ENCODE results near the gene GPR37. TPM values are rescaled to one million over a fixed set of nuclear protein-coding genes. Genes with fewer than 3 reads are reported as not detected.

GPR37 gene
- total RNA-seq, 2 experiments from 2014 or later: not detected

DNA sequence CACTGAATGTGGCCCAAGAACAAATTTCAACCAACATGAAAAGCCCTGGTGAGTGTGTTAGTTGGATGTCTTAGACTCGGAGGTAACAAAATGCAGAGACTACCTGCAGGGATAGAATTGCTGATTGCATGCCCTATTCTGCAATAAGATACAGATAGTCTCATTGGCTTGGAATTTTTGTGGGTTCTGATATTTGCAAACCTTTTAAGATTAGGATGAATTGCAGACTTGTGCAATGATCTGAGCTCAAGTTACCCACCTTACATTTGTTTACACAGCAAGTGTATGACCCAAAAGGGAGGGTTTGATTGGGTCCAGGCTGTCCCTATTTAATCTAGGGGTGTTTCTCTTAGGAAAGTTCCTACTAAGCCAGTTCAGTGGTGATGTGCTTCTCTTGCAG is 45.4 kb downstream of the GPR37 start:
- H3K27ac Mint-ChIP-seq: no peak overlapping the region
- intact Hi-C loops (cut with DNase I, micrococcal nuclease): no loop called here
- peaks cover 2% of the 10 kb centered on the region for H3K27me3 Mint-ChIP-seq
- ATAC-seq (no peak), DNase-seq (no peak)
- H3K4me3 Mint-ChIP-seq: no peak overlapping the region
- no peaks in the 10 kb centered on the region for H3K4me1 Mint-ChIP-seq
- ChIA-PET CTCF (no interaction called here), POLR2A (no interaction called here)
- no peaks in the 10 kb centered on the region for H3K36me3 Mint-ChIP-seq (ENCODE audit: low read depth)
- H3K9me3 Mint-ChIP-seq (ENCODE audit: low read depth): peaks cover 1% of the 10 kb centered on the region

- no peak overlapping the region for H3K4me3 Mint-ChIP-seq
- H3K27me3 Mint-ChIP-seq: no peaks in the 10 kb centered on the region
- ATAC-seq (no peak), DNase-seq (no peak)
- no peaks in the 10 kb centered on the region for H3K4me1 Mint-ChIP-seq
- intact Hi-C loops (cut with DNase I, micrococcal nuclease): no loop called here
- H3K9me3 Mint-ChIP-seq (ENCODE audit: low read depth): peaks cover 1% of the 10 kb centered on the region
- ChIA-PET POLR2A (no interaction called here), CTCF (no interaction called here)
- H3K27ac Mint-ChIP-seq: no peak overlapping the region
- H3K36me3 Mint-ChIP-seq (ENCODE audit: low read depth): no peaks in the 10 kb centered on the region
Observed at GRCh38 chr7:124718032-124718766, 47.4 kb downstream of the GPR37 start.

DNA sequence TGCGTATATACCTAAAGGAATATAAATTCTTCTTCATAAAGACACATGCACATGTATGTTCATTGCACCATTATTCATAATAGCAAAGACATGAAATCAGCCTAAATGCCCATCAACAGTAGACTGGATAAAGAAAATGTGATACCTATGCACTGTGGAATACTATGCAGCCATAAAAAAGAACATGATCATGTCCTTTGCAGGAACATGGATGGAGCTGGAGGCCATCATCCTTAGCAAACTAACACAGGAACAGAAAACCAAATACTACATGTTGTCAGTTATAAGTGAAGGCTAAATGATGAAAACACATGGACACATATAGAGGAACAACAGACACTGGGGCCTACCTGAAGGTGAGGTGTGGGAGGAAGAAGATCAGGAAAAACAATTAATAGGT is 48.7 kb downstream of the GPR37 start:
- DNase-seq: no peak
- peaks cover 1% of the 10 kb centered on the region for H3K9me3 Mint-ChIP-seq (ENCODE audit: low read depth)
- intact Hi-C loops (cut with DNase I, micrococcal nuclease): no loop called here
- H3K4me3 Mint-ChIP-seq: no peak overlapping the region
- H3K4me1 Mint-ChIP-seq: no peaks in the 10 kb centered on the region
- no peak for ATAC-seq
- POLR2A ChIA-PET: no interaction called here
- CTCF ChIA-PET: no interaction called here
- no peaks in the 10 kb centered on the region for H3K36me3 Mint-ChIP-seq (ENCODE audit: low read depth)
- H3K27me3 Mint-ChIP-seq: no peaks in the 10 kb centered on the region
- H3K27ac Mint-ChIP-seq: no peak overlapping the region

- Mint-ChIP-seq H3K9me3 (ENCODE audit: low read depth) (peaks cover 14% of the 10 kb centered on the region), H3K27me3 (no peaks in the 10 kb centered on the region), H3K36me3 (ENCODE audit: low read depth) (no peaks in the 10 kb centered on the region), H3K27ac (no peak overlapping the region), H3K4me3 (no peak overlapping the region), H3K4me1 (no peaks in the 10 kb centered on the region)
- POLR2A ChIA-PET: no interaction called here
- DNase-seq: no peak
- intact Hi-C loops (cut with DNase I, micrococcal nuclease): no loop called here
- ATAC-seq: no peak
- CTCF ChIA-PET: interaction anchor here (0.7 kb wide), 1 partner anchor 703 kb away, joined by 3 read pairs; no protein-coding TSS in a partner anchor
Observed at GRCh38 chr7:124713086-124713485, 52.5 kb downstream of the GPR37 start.

DNA sequence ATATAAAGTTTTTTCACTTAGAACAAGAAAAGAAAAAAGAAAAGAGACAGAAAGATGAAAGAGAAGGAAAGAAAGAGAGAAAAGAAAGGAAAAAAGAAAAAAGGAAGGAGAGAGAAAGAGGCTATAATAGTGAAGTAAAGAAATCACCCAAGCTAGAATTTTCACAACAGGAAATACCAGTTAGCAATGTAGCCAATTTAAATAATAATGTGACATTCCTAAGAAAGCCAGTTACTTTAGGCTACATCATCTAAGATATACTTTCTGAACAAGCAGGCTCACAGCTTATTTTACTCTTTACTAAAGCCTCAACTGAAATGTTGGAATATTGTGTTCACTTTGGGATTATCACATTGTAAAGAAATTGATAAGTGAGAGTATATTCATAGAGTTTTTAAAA is 53.6 kb downstream of the GPR37 start:
- DNase-seq: no peak
- Mint-ChIP-seq H3K4me1 (no peaks in the 10 kb centered on the region), H3K27ac (no peak overlapping the region), H3K4me3 (no peak overlapping the region), H3K36me3 (ENCODE audit: low read depth) (no peaks in the 10 kb centered on the region), H3K27me3 (no peaks in the 10 kb centered on the region), H3K9me3 (ENCODE audit: low read depth) (peaks cover 23% of the 10 kb centered on the region)
- no peak for ATAC-seq
- CTCF ChIA-PET: no interaction called here
- intact Hi-C loops (cut with DNase I, micrococcal nuclease): no loop called here
- POLR2A ChIA-PET: no interaction called here

DNA sequence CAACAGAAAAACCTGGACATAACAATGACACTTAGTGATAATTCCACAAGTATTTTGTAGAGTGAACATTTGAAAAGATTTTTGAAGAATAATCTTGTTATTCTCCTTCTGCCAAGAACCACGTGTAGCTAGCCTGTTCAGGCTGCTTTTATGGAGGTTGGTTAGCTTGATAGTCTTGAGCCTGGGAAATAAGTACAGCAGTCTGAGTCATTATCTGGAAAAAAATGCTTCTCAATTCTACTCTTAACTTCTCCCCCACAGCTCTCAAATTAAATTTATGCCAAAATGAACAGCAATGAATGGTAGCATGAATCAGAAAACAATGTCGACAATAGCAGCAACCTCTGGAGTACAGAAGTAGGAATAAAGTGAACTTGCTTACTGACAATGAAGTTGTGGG is 63.2 kb downstream of the GPR37 start:
- ATAC-seq (no peak), DNase-seq (no peak)
- Mint-ChIP-seq H3K4me3 (no peak overlapping the region), H3K36me3 (ENCODE audit: low read depth) (no peaks in the 10 kb centered on the region), H3K27me3 (no peaks in the 10 kb centered on the region), H3K9me3 (ENCODE audit: low read depth) (peaks cover 4% of the 10 kb centered on the region), H3K27ac (no peak overlapping the region), H3K4me1 (no peaks in the 10 kb centered on the region)
- intact Hi-C loops (cut with DNase I, micrococcal nuclease): no loop called here
- POLR2A ChIA-PET: no interaction called here
- CTCF ChIA-PET: no interaction called here

DNA sequence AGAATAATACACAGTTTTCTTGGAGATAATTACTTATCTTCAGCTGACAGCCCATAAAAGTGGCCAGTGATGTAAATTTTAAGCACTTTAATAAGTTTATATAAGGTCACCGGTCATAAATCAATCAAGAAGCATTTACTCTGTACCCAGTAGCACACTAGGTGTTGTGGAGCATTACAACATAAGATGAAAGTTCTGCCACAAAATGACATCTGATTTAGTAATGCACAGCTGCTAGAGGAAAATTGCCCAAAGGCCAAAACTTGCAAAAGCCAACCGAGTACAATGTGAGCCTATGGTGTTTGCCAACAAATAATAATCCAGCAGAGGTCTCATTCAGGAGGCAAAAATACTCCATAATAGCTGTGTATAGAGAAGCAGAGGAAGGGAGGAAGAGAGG is 63.6 kb downstream of the GPR37 start:
- ChIA-PET CTCF (no interaction called here), POLR2A (no interaction called here)
- H3K27ac Mint-ChIP-seq: no peak overlapping the region
- no peaks in the 10 kb centered on the region for H3K27me3 Mint-ChIP-seq
- no peak overlapping the region for H3K4me3 Mint-ChIP-seq
- H3K9me3 Mint-ChIP-seq (ENCODE audit: low read depth): no peaks in the 10 kb centered on the region
- no peak for ATAC-seq
- no peaks in the 10 kb centered on the region for H3K4me1 Mint-ChIP-seq
- intact Hi-C loops (cut with DNase I, micrococcal nuclease): no loop called here
- H3K36me3 Mint-ChIP-seq (ENCODE audit: low read depth): no peaks in the 10 kb centered on the region
- DNase-seq: no peak

GRCh38 chr7:124700655-124701054 is 64.9 kb downstream of the GPR37 start:
- no peak overlapping the region for H3K4me3 Mint-ChIP-seq
- no peaks in the 10 kb centered on the region for H3K27me3 Mint-ChIP-seq
- no peak overlapping the region for H3K27ac Mint-ChIP-seq
- H3K36me3 Mint-ChIP-seq (ENCODE audit: low read depth): no peaks in the 10 kb centered on the region
- CTCF ChIA-PET: no interaction called here
- ATAC-seq: no peak
- intact Hi-C loops (cut with DNase I, micrococcal nuclease): no loop called here
- POLR2A ChIA-PET: no interaction called here
- no peak for DNase-seq
- no peaks in the 10 kb centered on the region for H3K9me3 Mint-ChIP-seq (ENCODE audit: low read depth)
- H3K4me1 Mint-ChIP-seq: no peaks in the 10 kb centered on the region

DNA sequence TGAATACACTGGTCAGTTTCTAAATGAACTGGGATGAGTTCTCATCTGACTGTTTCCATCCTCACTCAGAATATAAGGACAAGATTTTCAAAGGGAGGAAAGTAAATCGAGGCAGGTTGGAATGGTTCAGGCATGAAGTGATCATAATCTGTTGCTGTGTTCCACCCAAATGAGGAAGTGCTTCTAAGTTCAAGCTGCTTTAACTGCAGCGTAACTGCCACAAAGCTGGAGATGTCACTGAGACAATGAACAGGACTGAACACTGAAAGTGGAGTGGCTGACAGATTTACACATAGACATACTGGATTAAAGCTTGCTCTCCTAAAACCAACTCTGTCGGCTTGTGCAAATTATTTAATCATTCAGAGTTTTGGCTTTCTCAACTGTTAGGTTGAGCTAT is 66.6 kb downstream of the GPR37 start:
- H3K36me3 Mint-ChIP-seq (ENCODE audit: low read depth): no peaks in the 10 kb centered on the region
- ATAC-seq (no peak), DNase-seq (no peak)
- H3K4me3 Mint-ChIP-seq: no peak overlapping the region
- intact Hi-C loops (cut with DNase I, micrococcal nuclease): no loop called here
- H3K9me3 Mint-ChIP-seq (ENCODE audit: low read depth): no peaks in the 10 kb centered on the region
- H3K4me1 Mint-ChIP-seq: no peaks in the 10 kb centered on the region
- no peak overlapping the region for H3K27ac Mint-ChIP-seq
- CTCF ChIA-PET: no interaction called here
- H3K27me3 Mint-ChIP-seq: no peaks in the 10 kb centered on the region
- POLR2A ChIA-PET: no interaction called here

GRCh38 chr7:124697746-124698145 is 67.8 kb downstream of the GPR37 start:
- Mint-ChIP-seq H3K4me1 (no peaks in the 10 kb centered on the region), H3K27ac (no peak overlapping the region), H3K4me3 (no peak overlapping the region), H3K9me3 (ENCODE audit: low read depth) (no peaks in the 10 kb centered on the region), H3K27me3 (no peaks in the 10 kb centered on the region), H3K36me3 (ENCODE audit: low read depth) (no peaks in the 10 kb centered on the region)
- intact Hi-C loops (cut with DNase I, micrococcal nuclease): no loop called here
- DNase-seq (no peak), ATAC-seq (no peak)
- ChIA-PET CTCF (no interaction called here), POLR2A (no interaction called here)

Other genes starting within 250 kb of the GPR37 start
- gene POT1, start 164.0 kb upstream of the GPR37 start, total RNA-seq: 10 to 100 TPM; 33.9 to 51.3 TPM

Data from activated CD4-positive, alpha-beta T cell treated with anti-CD3 and anti-CD28 coated beads for 36 hours (primary cell).